MM.1S (cell line): ENCODE results near the gene MAN1C1.

Experiments
- CTCF ChIP-seq: fragments of 300-600 bp; sonication (generic); IDR thresholded peaks from 2 replicates; pipeline ENCODE4 v1.5.1; 2016; ENCODE audit warnings: antibody characterized with exemption, low read length, mixed read lengths
- EZH2 ChIP-seq: fragments of 300-600 bp; sonication (generic); optimal IDR thresholded peaks from 2 replicates; pipeline ENCODE3; 2017; ENCODE audit warnings: low read depth, mild to moderate bottlenecking, antibody characterized with exemption, low read length, mixed read lengths
- EZH2phosphoT487 ChIP-seq: fragments of 300-600 bp; sonication (generic); IDR thresholded peaks from 2 replicates; pipeline ENCODE4 v1.6.1; 2018; ENCODE audit warnings: antibody characterized with exemption, low read length

GRCh38 chr1:25737130-25737529 lies 120.5 kb downstream of the MAN1C1 start:
- TF ChIP-seq EZH2phosphoT487 (no peak), CTCF (no peak), EZH2 (no peak)
